ENCODE measurements around the gene ZNF628.

DNA sequence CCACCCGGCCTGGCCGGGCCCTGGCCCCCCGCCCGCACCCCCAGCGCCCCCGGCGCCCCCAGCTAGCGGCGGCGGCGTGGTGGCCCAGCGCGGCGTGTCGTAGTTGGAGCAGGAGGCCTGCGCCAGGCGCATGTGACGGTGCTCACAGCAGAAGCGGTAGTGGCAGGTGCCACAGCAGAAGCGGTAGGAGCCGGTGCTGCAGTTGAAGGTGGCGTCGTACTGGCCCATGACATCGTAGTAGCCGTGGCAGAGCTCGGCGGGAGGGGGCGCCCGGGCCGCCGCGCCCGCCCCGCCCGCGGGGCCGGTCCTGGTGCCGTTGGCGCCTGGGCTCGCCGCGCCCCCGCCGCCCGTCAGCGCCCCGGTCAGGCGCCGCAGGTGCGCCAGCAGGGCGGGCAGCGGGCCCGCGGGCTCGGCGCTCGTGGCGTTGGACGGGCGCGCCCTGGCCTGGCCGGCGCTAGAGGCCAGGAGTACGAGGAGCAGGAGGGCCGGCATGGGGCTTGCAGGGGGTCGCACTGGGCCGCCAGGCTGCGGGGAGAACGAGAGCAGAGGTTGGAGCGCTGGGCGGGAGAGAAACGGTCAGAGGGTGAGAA is 34.0 kb upstream of the ZNF628 start:
- TF ChIP-seq FOXA1 (IDR thresholded peaks at IDR 0.05), result no peak
- no peak for TF ChIP-seq ARNT (IDR thresholded peaks at IDR 0.05)
- TF ChIP-seq SP1 (IDR thresholded peaks at IDR 0.05), result no peak
- TF ChIP-seq L3MBTL2 (conservative IDR thresholded peaks at IDR 0.05), result no peak

Data from HEK293T (cell line).